PC-3 (cell line): Measurements from ENCODE around the gene TAF6. TPM values are rescaled to one million over a fixed set of nuclear protein-coding genes. Genes with fewer than 3 reads are reported as not detected.

ENCODE experiments used
- ATAC-seq: fragments of 200-7000 bp; cut with Tn5 transposase; 2 replicates; pipeline ENCODE4 v1.9.1; 2020; ENCODE audit warnings: mild to moderate bottlenecking, moderate library complexity
- BruUV-seq: library from RNA; stranded (reverse); fragments of 400-500 nt; replicated peaks from 2 replicates; lab custom pipeline; 2021; lab: Mats Ljungman, UMichigan
- CTCF ChIA-PET: fragments of 300-600 bp; sonication (Branson Sonifier 250); formaldehyde crosslinking; loops from one replicate; lab custom pipeline; 2022; ENCODE audit warnings: antibody characterized with exemption; lab: Charles Lee
- POLR2A ChIA-PET: fragments of 300-600 bp; sonication (Branson Sonifier 250); formaldehyde crosslinking; loops from one replicate; lab custom pipeline; 2022; ENCODE audit warnings: antibody characterized with exemption; ENCODE audit not compliant: unreplicated experiment; lab: Charles Lee
- DNase-seq: peaks from one replicate; pipeline ENCODE4 v3.0.0-alpha.2; 2015
- H2AFZ ChIP-seq: fragments of 300-600 bp; sonication (generic); 2 replicates; pipeline ENCODE4 v1.6.0; 2016; ENCODE audit warnings: antibody characterized with exemption, low read length
- H3F3A ChIP-seq: fragments of 300-600 bp; sonication (generic); one replicate; pipeline ENCODE4 v1.6.0; 2017; ENCODE audit warnings: antibody characterized with exemption, low read length, control low read depth, mild to moderate bottlenecking; ENCODE audit not compliant: unreplicated experiment
- H3K27ac ChIP-seq: fragments of 300-600 bp; sonication (generic); 2 replicates; pipeline ENCODE4 v1.5.1; 2016; ENCODE audit warnings: mild to moderate bottlenecking, low read length
- H3K27me3 ChIP-seq: fragments of 300-600 bp; sonication (generic); 2 replicates; pipeline ENCODE4 v1.6.1; 2016; ENCODE audit warnings: low read length, mixed read lengths
- H3K36me3 ChIP-seq: fragments of 300-600 bp; sonication (generic); 2 replicates; pipeline ENCODE4 v1.6.1; 2016; ENCODE audit warnings: low read depth, mixed run types, low read length, mixed read lengths
- H3K4me1 ChIP-seq: fragments of 300-600 bp; sonication (generic); 2 replicates; pipeline ENCODE4 v1.5.1; 2016; ENCODE audit warnings: low read length; ENCODE audit not compliant: insufficient read depth
- H3K4me2 ChIP-seq: fragments of 300-600 bp; sonication (generic); 2 replicates; pipeline ENCODE4 v1.6.0; 2016; ENCODE audit warnings: low read length
- H3K4me3 ChIP-seq: fragments of 300-600 bp; sonication (generic); 2 replicates; pipeline ENCODE4 v1.5.1; 2016; ENCODE audit warnings: mild to moderate bottlenecking, low read length, mixed read lengths
- H3K79me2 ChIP-seq: fragments of 300-600 bp; sonication (generic); 2 replicates; pipeline ENCODE4 v1.6.1; 2017; ENCODE audit warnings: low read length, mixed read lengths
- H3K9ac ChIP-seq: fragments of 300-600 bp; sonication (generic); 2 replicates; pipeline ENCODE4 v1.6.0; 2016; ENCODE audit warnings: mild to moderate bottlenecking, low read length
- H3K9me2 ChIP-seq: fragments of 300-600 bp; sonication (generic); replicated peaks from 2 replicates; pipeline ENCODE4 v1.6.1; 2016; ENCODE audit warnings: mixed run types, low read length, mixed read lengths
- H3K9me3 ChIP-seq: fragments of 300-600 bp; sonication (generic); 2 replicates; pipeline ENCODE4 v1.6.1; 2016; ENCODE audit warnings: low read length, mixed read lengths
- H4K20me1 ChIP-seq: fragments of 300-600 bp; sonication (generic); 2 replicates; pipeline ENCODE4 v1.6.1; 2016; ENCODE audit warnings: low read length, mixed read lengths
- EZH2 ChIP-seq: fragments of 300-600 bp; sonication (generic); IDR thresholded peaks from one replicate; pipeline ENCODE4 v1.6.1; 2017; ENCODE audit warnings: antibody characterized with exemption, mild to moderate bottlenecking, low read length; ENCODE audit not compliant: unreplicated experiment
- EZH2phosphoT487 ChIP-seq: fragments of 300-600 bp; sonication (generic); IDR thresholded peaks from 2 replicates; pipeline ENCODE4 v1.6.1; 2018; ENCODE audit warnings: mild to moderate bottlenecking, antibody characterized with exemption, low read length, borderline replicate concordance
- intact Hi-C: fragments of 100-400 bp; cut with micrococcal nuclease; formaldehyde crosslinking; loops from 2 replicates; pipeline ENCODE4 v1.9.0; 2023
- total RNA-seq: library from RNA; depleted of rRNA; stranded (reverse); fragments of >200 nt; gene quantifications from 2 replicates; pipeline ENCODE4 v1.2.3, GENCODE V29; 2014
- TF ChIP-seq, protein P1 (sequence below): fragments of 300-600 bp; sonication (generic); conservative IDR thresholded peaks from 2 replicates; pipeline ENCODE4 v1.5.1; 2017; ENCODE audit warnings: antibody characterized with exemption, low read depth, mild to moderate bottlenecking, low read length

TAF6 gene
- total RNA-seq, 1 experiment from 2014 or later: 58.6 TPM

DNA sequence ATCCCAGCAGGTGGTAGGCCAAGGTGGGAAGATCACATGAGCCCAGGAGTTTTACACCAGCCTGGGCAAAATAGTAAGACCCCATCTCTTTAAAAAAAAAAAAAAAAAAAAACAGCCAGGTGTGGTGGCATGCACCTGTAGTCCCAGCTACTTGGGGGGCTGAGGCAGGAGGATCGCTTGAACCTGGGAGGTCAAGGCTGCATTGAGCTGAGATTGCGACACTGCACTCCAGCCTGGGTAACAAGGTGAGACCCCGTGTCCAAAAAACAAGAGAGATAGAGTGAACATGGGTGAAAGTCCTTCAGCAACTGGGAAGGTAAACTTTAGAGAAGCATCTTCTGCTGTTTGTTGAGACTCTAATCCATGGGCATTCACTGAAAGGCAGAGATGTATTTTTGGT is 23.3 kb upstream of the TAF6 start:
- Histone ChIP-seq H3K4me2 (no peak overlapping the region), H3K27ac (no peak overlapping the region), H3K9ac (no peak overlapping the region), H3F3A (no peaks in the 10 kb centered on the region), H2AFZ (no peak overlapping the region), H3K9me2 (no peaks in the 10 kb centered on the region), H3K36me3 (no peaks in the 10 kb centered on the region), H3K27me3 (no peaks in the 10 kb centered on the region), H3K9me3 (no peaks in the 10 kb centered on the region), H4K20me1 (no peaks in the 10 kb centered on the region), H3K4me1 (no peaks in the 10 kb centered on the region), H3K4me3 (no peak overlapping the region), H3K79me2 (no peaks in the 10 kb centered on the region)
- intact Hi-C loops: no loop called here
- TF ChIP-seq, protein P1, sequence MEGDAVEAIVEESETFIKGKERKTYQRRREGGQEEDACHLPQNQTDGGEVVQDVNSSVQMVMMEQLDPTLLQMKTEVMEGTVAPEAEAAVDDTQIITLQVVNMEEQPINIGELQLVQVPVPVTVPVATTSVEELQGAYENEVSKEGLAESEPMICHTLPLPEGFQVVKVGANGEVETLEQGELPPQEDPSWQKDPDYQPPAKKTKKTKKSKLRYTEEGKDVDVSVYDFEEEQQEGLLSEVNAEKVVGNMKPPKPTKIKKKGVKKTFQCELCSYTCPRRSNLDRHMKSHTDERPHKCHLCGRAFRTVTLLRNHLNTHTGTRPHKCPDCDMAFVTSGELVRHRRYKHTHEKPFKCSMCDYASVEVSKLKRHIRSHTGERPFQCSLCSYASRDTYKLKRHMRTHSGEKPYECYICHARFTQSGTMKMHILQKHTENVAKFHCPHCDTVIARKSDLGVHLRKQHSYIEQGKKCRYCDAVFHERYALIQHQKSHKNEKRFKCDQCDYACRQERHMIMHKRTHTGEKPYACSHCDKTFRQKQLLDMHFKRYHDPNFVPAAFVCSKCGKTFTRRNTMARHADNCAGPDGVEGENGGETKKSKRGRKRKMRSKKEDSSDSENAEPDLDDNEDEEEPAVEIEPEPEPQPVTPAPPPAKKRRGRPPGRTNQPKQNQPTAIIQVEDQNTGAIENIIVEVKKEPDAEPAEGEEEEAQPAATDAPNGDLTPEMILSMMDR: no peak
- TF ChIP-seq EZH2: no peak
- TF ChIP-seq EZH2phosphoT487: no peak
- ATAC-seq: no peak
- POLR2A ChIA-PET: no interaction called here
- DNase-seq: no peak
- BruUV-seq: no TSS peak
- CTCF ChIA-PET: no interaction called here

DNA sequence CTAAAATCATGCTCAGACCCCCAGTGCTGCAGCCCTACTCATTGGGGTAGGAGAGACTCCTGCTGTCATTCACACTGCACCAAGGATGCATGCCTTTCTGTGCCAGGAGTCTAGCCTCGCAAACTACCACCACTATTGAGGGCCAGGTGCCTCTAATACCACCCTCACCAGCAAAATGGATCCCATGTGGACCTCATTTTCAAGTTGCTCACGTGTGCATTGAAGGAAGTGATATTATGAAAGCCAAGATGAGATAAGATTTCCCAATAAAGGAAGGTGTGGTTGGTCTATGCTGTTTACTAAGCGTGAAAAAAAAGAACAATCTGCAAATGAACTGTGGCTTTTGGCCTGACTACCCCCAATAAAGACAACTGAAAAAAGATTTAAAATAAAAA is 22.4 kb upstream of the TAF6 start:
- no peak overlapping the region for H3K4me2 ChIP-seq
- H3K9me2 ChIP-seq: no peaks in the 10 kb centered on the region
- no peaks in the 10 kb centered on the region for H3F3A ChIP-seq
- no peaks in the 10 kb centered on the region for H3K36me3 ChIP-seq
- no TSS peak for BruUV-seq
- no peak overlapping the region for H3K27ac ChIP-seq
- H3K4me3 ChIP-seq: no peak overlapping the region
- POLR2A ChIA-PET: no interaction called here
- no peaks in the 10 kb centered on the region for H4K20me1 ChIP-seq
- no peaks in the 10 kb centered on the region for H3K9me3 ChIP-seq
- no peak for ATAC-seq
- H3K9ac ChIP-seq: no peak overlapping the region
- H2AFZ ChIP-seq: no peak overlapping the region
- H3K4me1 ChIP-seq: no peaks in the 10 kb centered on the region
- DNase-seq: no peak
- H3K27me3 ChIP-seq: no peaks in the 10 kb centered on the region
- intact Hi-C loops: no loop called here
- TF ChIP-seq EZH2 (no peak), EZH2phosphoT487 (no peak)
- TF ChIP-seq, protein P1: no peak
- CTCF ChIA-PET: no interaction called here
- no peaks in the 10 kb centered on the region for H3K79me2 ChIP-seq

DNA sequence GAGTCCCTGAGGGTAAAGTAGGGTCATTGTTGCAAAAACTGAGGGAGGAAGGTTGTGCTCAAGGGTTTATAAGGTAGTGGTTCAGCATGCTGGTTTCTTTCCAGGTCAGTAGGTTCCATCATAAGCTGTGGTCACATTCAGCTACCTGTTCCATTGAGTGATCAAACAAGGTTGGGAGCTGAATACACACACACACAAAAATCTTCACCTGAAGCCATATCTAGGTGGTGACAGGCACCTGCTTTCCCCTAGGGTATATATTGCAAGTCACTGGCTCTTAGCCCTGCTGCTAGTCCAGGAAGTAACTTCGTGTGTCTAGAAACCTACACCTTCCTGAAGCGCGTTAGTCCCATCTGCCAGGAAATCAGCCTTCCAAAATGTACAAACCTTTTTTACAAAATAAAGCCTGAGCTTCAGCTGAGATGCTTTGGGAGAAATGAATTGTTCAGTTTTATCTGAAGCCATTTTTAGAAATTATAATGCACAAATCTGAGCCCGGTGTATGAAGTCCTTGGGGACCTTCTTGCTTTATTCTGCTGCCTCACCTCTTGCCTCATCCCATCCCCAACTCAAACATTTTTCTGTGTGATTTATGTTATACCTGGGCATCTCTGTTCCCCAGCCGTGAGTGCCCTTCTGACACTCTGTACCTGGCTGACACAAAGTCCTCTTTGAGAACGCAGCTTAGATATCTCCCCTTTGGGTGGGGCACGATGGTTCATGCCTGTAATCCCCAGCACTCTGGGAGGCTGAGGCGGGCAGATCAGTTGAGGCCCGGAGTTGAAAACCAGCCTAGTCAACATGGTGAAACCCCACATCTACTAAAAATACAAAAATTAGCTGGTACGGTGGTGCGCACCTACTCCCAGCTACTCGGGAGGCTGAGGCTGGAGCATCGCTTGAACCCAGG is 18.9 kb upstream of the TAF6 start:
- no peaks in the 10 kb centered on the region for H4K20me1 ChIP-seq
- no peak overlapping the region for H3K9ac ChIP-seq
- CTCF ChIA-PET: interaction anchor here (0.6 kb wide), 1 partner anchor 147 kb away, joined by 5 read pairs; no protein-coding TSS in a partner anchor
- ATAC-seq: no peak; the same call in 1 of the 2 replicates
- no peak overlapping the region for H3K4me2 ChIP-seq
- no TSS peak for BruUV-seq
- H3F3A ChIP-seq: no peaks in the 10 kb centered on the region
- H3K9me3 ChIP-seq: no peaks in the 10 kb centered on the region
- H3K4me3 ChIP-seq: no peak overlapping the region
- H3K27me3 ChIP-seq: no peaks in the 10 kb centered on the region
- H3K79me2 ChIP-seq: no peaks in the 10 kb centered on the region
- no peak for DNase-seq
- no peak overlapping the region for H2AFZ ChIP-seq
- TF ChIP-seq EZH2phosphoT487: no peak
- TF ChIP-seq, protein P1: no peak
- TF ChIP-seq EZH2: no peak
- no peak overlapping the region for H3K27ac ChIP-seq
- no peaks in the 10 kb centered on the region for H3K4me1 ChIP-seq
- H3K36me3 ChIP-seq: no peaks in the 10 kb centered on the region
- intact Hi-C loops: no loop called here
- no peaks in the 10 kb centered on the region for H3K9me2 ChIP-seq
- POLR2A ChIA-PET: no interaction called here
